Measurements from ENCODE around the gene LAMA2.
A peak's percentile ranks its signal among the peaks of the same experiment; 100 is the strongest.

The LAMA2 gene

GRCh38 chr6:129382916-129383315 lies 500.0 kb downstream of the LAMA2 start:
- H3K27ac Mint-ChIP-seq: no peak overlapping the region
- H3K9me3 Mint-ChIP-seq: peaks cover 0 to 11% of the 10 kb centered on the region in 2 donors
- ATAC-seq: no peak
- H3K4me1 Mint-ChIP-seq: no peaks in the 10 kb centered on the region
- peaks cover 16% of the 10 kb centered on the region for H3K27me3 Mint-ChIP-seq
- H3K4me3 Mint-ChIP-seq: no peak overlapping the region
- no peak for DNase-seq

GRCh38 chr6:129385117-129385516 lies 502.2 kb downstream of the LAMA2 start:
- Mint-ChIP-seq H3K4me3 (no peak overlapping the region), H3K4me1 (peaks cover 6% of the 10 kb centered on the region), H3K27me3 (peaks cover 16% of the 10 kb centered on the region), H3K27ac (no peak overlapping the region), H3K9me3 (peaks cover 0 to 7% of the 10 kb centered on the region in 2 donors)
- DNase-seq (no peak), ATAC-seq (no peak)

- peaks cover 20% of the 10 kb centered on the region for H3K27me3 Mint-ChIP-seq
- ATAC-seq (no peak), DNase-seq (no peak)
- no peak overlapping the region for H3K4me3 Mint-ChIP-seq
- H3K4me1 Mint-ChIP-seq: peaks cover 6% of the 10 kb centered on the region
- H3K27ac Mint-ChIP-seq: no peak overlapping the region
- peaks cover 0 to 7% of the 10 kb centered on the region in 2 donors for H3K9me3 Mint-ChIP-seq
These were observed 508.0 kb downstream of the LAMA2 start for GRCh38 chr6:129390900-129391299.

GRCh38 chr6:129393654-129394053 lies 510.7 kb downstream of the LAMA2 start:
- ATAC-seq: no peak
- Mint-ChIP-seq H3K4me3 (no peak overlapping the region), H3K27ac (no peak overlapping the region), H3K9me3 (no peaks in the 10 kb centered on the region), H3K27me3 (peaks cover 23% of the 10 kb centered on the region), H3K4me1 (peaks cover 6% of the 10 kb centered on the region)
- DNase-seq: no peak

- Mint-ChIP-seq H3K4me3 (no peak overlapping the region), H3K27ac (no peak overlapping the region), H3K9me3 (no peaks in the 10 kb centered on the region), H3K27me3 (peaks cover 10% of the 10 kb centered on the region), H3K4me1 (no peaks in the 10 kb centered on the region)
- no peak for DNase-seq
- ATAC-seq: no peak
These were observed 515.8 kb downstream of the LAMA2 start for GRCh38 chr6:129398764-129399163.

- no peak for ATAC-seq
- Mint-ChIP-seq H3K27me3 (no peaks in the 10 kb centered on the region), H3K4me3 (no peak overlapping the region), H3K4me1 (no peaks in the 10 kb centered on the region), H3K27ac (no peak overlapping the region), H3K9me3 (no peaks in the 10 kb centered on the region)
- no peak for DNase-seq
These were observed 519.3 kb downstream of the LAMA2 start for GRCh38 chr6:129402244-129402643.

- no peaks in the 10 kb centered on the region for H3K27me3 Mint-ChIP-seq
- DNase-seq (no peak), ATAC-seq (no peak)
- H3K9me3 Mint-ChIP-seq: peaks cover 0 to 5% of the 10 kb centered on the region in 2 donors
- no peak overlapping the region for H3K4me3 Mint-ChIP-seq
- H3K4me1 Mint-ChIP-seq: no peaks in the 10 kb centered on the region
- H3K27ac Mint-ChIP-seq: no peak overlapping the region
These were observed 528.2 kb downstream of the LAMA2 start for GRCh38 chr6:129411092-129411491.

GRCh38 chr6:129416337-129416990 lies 533.5 kb downstream of the LAMA2 start:
- Mint-ChIP-seq H3K4me1 (peaks cover 10% of the 10 kb centered on the region), H3K4me3 (no peak overlapping the region), H3K27me3 (no peaks in the 10 kb centered on the region), H3K27ac (no peak overlapping the region), H3K9me3 (no peaks in the 10 kb centered on the region)
- peak; percentile 15 for ATAC-seq
- no peak for DNase-seq

- Mint-ChIP-seq H3K4me3 (no peak overlapping the region), H3K4me1 (peaks cover 10% of the 10 kb centered on the region), H3K27me3 (no peaks in the 10 kb centered on the region), H3K9me3 (no peaks in the 10 kb centered on the region), H3K27ac (no peak overlapping the region)
- DNase-seq: no peak
- ATAC-seq: no peak
These were observed 534.6 kb downstream of the LAMA2 start for GRCh38 chr6:129417416-129418086.

- DNase-seq (no peak), ATAC-seq (no peak)
- Mint-ChIP-seq H3K27me3 (no peaks in the 10 kb centered on the region), H3K9me3 (no peaks in the 10 kb centered on the region), H3K4me3 (no peak overlapping the region), H3K27ac (no peak overlapping the region), H3K4me1 (peaks cover 10% of the 10 kb centered on the region)
These were observed 536.4 kb downstream of the LAMA2 start for GRCh38 chr6:129419324-129419723.

- ATAC-seq (no peak), DNase-seq (no peak)
- H3K27me3 Mint-ChIP-seq: no peaks in the 10 kb centered on the region
- no peaks in the 10 kb centered on the region for H3K4me1 Mint-ChIP-seq
- H3K9me3 Mint-ChIP-seq: no peaks in the 10 kb centered on the region
- no peak overlapping the region for H3K27ac Mint-ChIP-seq
- no peak overlapping the region for H3K4me3 Mint-ChIP-seq
These were observed 543.4 kb downstream of the LAMA2 start for GRCh38 chr6:129426343-129426742.

GRCh38 chr6:129429956-129430355 lies 547.0 kb downstream of the LAMA2 start:
- no peak for DNase-seq
- H3K4me3 Mint-ChIP-seq: no peak overlapping the region
- no peak for ATAC-seq
- peaks cover 4% of the 10 kb centered on the region for H3K4me1 Mint-ChIP-seq
- H3K27ac Mint-ChIP-seq: no peak overlapping the region
- H3K27me3 Mint-ChIP-seq: no peaks in the 10 kb centered on the region
- no peaks in the 10 kb centered on the region for H3K9me3 Mint-ChIP-seq

GRCh38 chr6:129432738-129433137 lies 549.8 kb downstream of the LAMA2 start:
- no peaks in the 10 kb centered on the region for H3K27me3 Mint-ChIP-seq
- ATAC-seq (no peak), DNase-seq (no peak)
- no peak overlapping the region for H3K4me3 Mint-ChIP-seq
- H3K9me3 Mint-ChIP-seq: no peaks in the 10 kb centered on the region
- no peak overlapping the region for H3K27ac Mint-ChIP-seq
- peaks cover 4% of the 10 kb centered on the region for H3K4me1 Mint-ChIP-seq

- no peaks in the 10 kb centered on the region for H3K27me3 Mint-ChIP-seq
- ATAC-seq (no peak), DNase-seq (no peak)
- no peak overlapping the region for H3K4me3 Mint-ChIP-seq
- H3K27ac Mint-ChIP-seq: no peak overlapping the region
- H3K4me1 Mint-ChIP-seq: peaks cover 4% of the 10 kb centered on the region
- H3K9me3 Mint-ChIP-seq: no peaks in the 10 kb centered on the region
These were observed 551.2 kb downstream of the LAMA2 start for GRCh38 chr6:129434091-129434490.

- H3K27me3 Mint-ChIP-seq: no peaks in the 10 kb centered on the region
- H3K4me3 Mint-ChIP-seq: no peak overlapping the region
- H3K9me3 Mint-ChIP-seq: no peaks in the 10 kb centered on the region
- ATAC-seq: no peak
- DNase-seq: no peak
- no peak overlapping the region for H3K27ac Mint-ChIP-seq
- peaks cover 30% of the 10 kb centered on the region for H3K4me1 Mint-ChIP-seq
These were observed 557.8 kb downstream of the LAMA2 start for GRCh38 chr6:129440691-129441090.

- Mint-ChIP-seq H3K4me1 (peaks cover 70% of the 10 kb centered on the region), H3K9me3 (no peaks in the 10 kb centered on the region), H3K4me3 (peak overlapping the region in 1 of 2 donors; percentile 30), H3K27ac (peak overlapping the region in 1 of 2 donors; percentile 60), H3K27me3 (no peaks in the 10 kb centered on the region)
- ATAC-seq (peak; percentile 24), DNase-seq (no peak)
These were observed 561.7 kb downstream of the LAMA2 start for GRCh38 chr6:129444683-129445082.
